H9 (cell line): ENCODE results near the gene SIGMAR1. TPM values are rescaled to one million over a fixed set of nuclear protein-coding genes. Genes with fewer than 3 reads are reported as not detected.

Source experiments
- DNase-seq: peaks from one replicate; pipeline ENCODE4 v3.0.0-alpha.2; 2017
- H2AFZ ChIP-seq: one replicate; pipeline ENCODE4 v1.6.1; 2013; ENCODE audit warnings: mild to moderate bottlenecking, low read length, control low read depth, moderate library complexity
- H2AK5ac ChIP-seq: 2 replicates; pipeline ENCODE4 v1.6.1; 2013; ENCODE audit warnings: low read length, control low read depth, mixed read lengths; ENCODE audit not compliant: insufficient read length
- H2BK120ac ChIP-seq: one replicate; pipeline ENCODE4 v1.6.1; 2013; ENCODE audit warnings: low read depth, mild to moderate bottlenecking, low read length, control low read depth, inconsistent platforms; ENCODE audit not compliant: poor library complexity, severe bottlenecking
- H2BK12ac ChIP-seq: 2 replicates; pipeline ENCODE4 v1.6.1; 2013; ENCODE audit warnings: low read length, control low read depth, mixed read lengths, low read depth; ENCODE audit not compliant: insufficient read length
- H2BK15ac ChIP-seq: 2 replicates; pipeline ENCODE4 v1.6.1; 2013; ENCODE audit warnings: low read depth, low read length, control low read depth
- H2BK20ac ChIP-seq: one replicate; pipeline ENCODE4 v1.6.1; 2013; ENCODE audit warnings: low read depth, mild to moderate bottlenecking, low read length, control low read depth, inconsistent platforms; ENCODE audit not compliant: poor library complexity, severe bottlenecking
- H2BK5ac ChIP-seq: 2 replicates; pipeline ENCODE4 v1.6.1; 2013; ENCODE audit warnings: low read length, control low read depth, mixed read lengths; ENCODE audit not compliant: insufficient read length
- H3K14ac ChIP-seq: 2 replicates; pipeline ENCODE4 v1.6.1; 2013; ENCODE audit warnings: low read length, control low read depth; ENCODE audit not compliant: insufficient read depth
- H3K18ac ChIP-seq: 2 replicates; pipeline ENCODE4 v1.6.1; 2013; ENCODE audit warnings: low read depth, mild to moderate bottlenecking, mixed read lengths, low read length, control low read depth; ENCODE audit not compliant: insufficient read length
- H3K23ac ChIP-seq: 2 replicates; pipeline ENCODE4 v1.6.1; 2013; ENCODE audit warnings: low read length, control low read depth, mixed read lengths, low read depth; ENCODE audit not compliant: insufficient read length
- H3K23me2 ChIP-seq: 2 replicates; pipeline ENCODE4 v1.6.1; 2013; ENCODE audit warnings: low read depth, mild to moderate bottlenecking, mixed read lengths, low read length, control low read depth; ENCODE audit not compliant: insufficient read length, poor library complexity, severe bottlenecking
- H3K27ac ChIP-seq: 2 replicates; pipeline ENCODE4 v1.5.1; 2013; ENCODE audit warnings: low read length, control low read depth, mixed read lengths, low read depth; ENCODE audit not compliant: insufficient read length
- H3K27me3 ChIP-seq: 2 replicates; pipeline ENCODE4 v1.6.1; 2013; ENCODE audit warnings: low read length, control low read depth, inconsistent platforms; ENCODE audit not compliant: insufficient read depth
- H3K4ac ChIP-seq: 2 replicates; pipeline ENCODE4 v1.6.1; 2013; ENCODE audit warnings: low read depth, mild to moderate bottlenecking, control low read depth, inconsistent platforms, low read length, moderate library complexity
- H3K4me1 ChIP-seq: 2 replicates; pipeline ENCODE4 v1.6.1; 2013; ENCODE audit warnings: low read length, control low read depth, inconsistent platforms; ENCODE audit not compliant: insufficient read depth
- H3K4me2 ChIP-seq: 2 replicates; pipeline ENCODE4 v1.6.1; 2013; ENCODE audit warnings: low read length, control low read depth, mixed read lengths; ENCODE audit not compliant: insufficient read length, insufficient read depth
- H3K56ac ChIP-seq: 2 replicates; pipeline ENCODE4 v1.6.1; 2013; ENCODE audit warnings: low read depth, mild to moderate bottlenecking, mixed read lengths, low read length, control low read depth; ENCODE audit not compliant: insufficient read length
- H3K79me1 ChIP-seq: 2 replicates; pipeline ENCODE4 v1.6.1; 2013; ENCODE audit warnings: low read depth, mild to moderate bottlenecking, moderate library complexity, low read length, control low read depth, inconsistent platforms; ENCODE audit not compliant: insufficient read depth, poor library complexity, severe bottlenecking
- H3K79me2 ChIP-seq: 2 replicates; pipeline ENCODE4 v1.6.1; 2013; ENCODE audit warnings: low read length, control low read depth, inconsistent platforms; ENCODE audit not compliant: insufficient read depth
- H3K9ac ChIP-seq: 2 replicates; pipeline ENCODE4 v1.6.1; 2013; ENCODE audit warnings: low read length, control low read depth, mixed read lengths; ENCODE audit not compliant: insufficient read length; ENCODE audit errors: extremely low read depth
- H3K9me3 ChIP-seq: one replicate; pipeline ENCODE4 v1.6.1; 2013; ENCODE audit warnings: low read depth, low read length, inconsistent platforms; ENCODE audit not compliant: control insufficient read depth
- H3T11ph ChIP-seq: one replicate; pipeline ENCODE4 v1.6.1; 2013; ENCODE audit warnings: mild to moderate bottlenecking, low read length, control low read depth, inconsistent platforms
- H4K20me1 ChIP-seq: one replicate; pipeline ENCODE4 v1.6.1; 2013; ENCODE audit not compliant: control insufficient read depth, insufficient read length, insufficient read depth
- H4K5ac ChIP-seq: 2 replicates; pipeline ENCODE4 v1.6.1; 2013; ENCODE audit warnings: low read depth, mild to moderate bottlenecking, mixed read lengths, low read length, control low read depth; ENCODE audit not compliant: insufficient read length
- H4K8ac ChIP-seq: replicated peaks from 2 replicates; pipeline ENCODE4 v1.6.1; 2013; ENCODE audit warnings: low read length, control low read depth, mixed read lengths, low read depth; ENCODE audit not compliant: insufficient read length
- H4K91ac ChIP-seq: 2 replicates; pipeline ENCODE4 v1.6.1; 2013; ENCODE audit warnings: low read depth, mild to moderate bottlenecking, moderate library complexity, mixed read lengths, low read length, control low read depth; ENCODE audit not compliant: insufficient read length
- H3K27ac Mint-ChIP-seq, 3 experiments: 2 replicates in 2 of 3; 3 replicates in 1 of 3; pipeline ENCODE4 v1.8.0; 2020 to 2021; ENCODE audit warnings: mixed read lengths in 3 of 3, mild to moderate bottlenecking in 1 of 3, moderate library complexity in 1 of 3
- H3K27me3 Mint-ChIP-seq: 2 replicates; pipeline ENCODE4 v1.8.0; 2021; ENCODE audit warnings: low read depth, mild to moderate bottlenecking, moderate library complexity, mixed read lengths
- H3K36me3 Mint-ChIP-seq, 3 experiments: 2 replicates in 2 of 3; 3 replicates in 1 of 3; pipeline ENCODE4 v1.8.0; 2020 to 2021; ENCODE audit warnings: low read depth in 3 of 3, mixed read lengths in 3 of 3; ENCODE audit not compliant: insufficient read depth in 1 of 3
- H3K4me1 Mint-ChIP-seq, 2 experiments: 2 replicates each; pipeline ENCODE4 v1.8.0; 2020; ENCODE audit warnings: mixed read lengths in 2 of 2
- H3K4me3 Mint-ChIP-seq, 2 experiments: 2 replicates in 1 of 2; 3 replicates in 1 of 2; pipeline ENCODE4 v1.8.0; 2020 to 2021; ENCODE audit warnings: mild to moderate bottlenecking in 2 of 2, mixed read lengths in 2 of 2, moderate library complexity in 1 of 2
- H3K9me3 Mint-ChIP-seq, 2 experiments: 2 replicates in 1 of 2; 3 replicates in 1 of 2; pipeline ENCODE4 v1.8.0; 2020; ENCODE audit warnings: mild to moderate bottlenecking in 2 of 2, mixed read lengths in 2 of 2, moderate library complexity in 1 of 2
- WGBS: extraction: QIAGEN DNeasy Blood & Tissue Kit; methylation state at CpG from one replicate; pipeline ENCODE4 v1.1.7; 2013; ENCODE audit warnings: missing lambda C conversion rate, low lambda C conversion rate, mixed read lengths; ENCODE audit not compliant: insufficient read length; ENCODE audit errors: extremely low coverage; 5-methylcytosine and 5-hydroxymethylcytosine counted together
- total RNA-seq: library from RNA; stranded (reverse); gene quantifications from 2 replicates; pipeline ENCODE4 v1.2.1, GENCODE V29; 2021
- TF ChIP-seq, protein P1 (sequence below): fragments of 200-600 bp; sonication (generic); conservative IDR thresholded peaks from 3 replicates; pipeline ENCODE4 v1.8.0; 2021; ENCODE audit warnings: antibody characterized with exemption, mild to moderate bottlenecking

Gene SIGMAR1
- total RNA-seq, 1 experiment from 2014 or later, result 68.3 TPM

DNA sequence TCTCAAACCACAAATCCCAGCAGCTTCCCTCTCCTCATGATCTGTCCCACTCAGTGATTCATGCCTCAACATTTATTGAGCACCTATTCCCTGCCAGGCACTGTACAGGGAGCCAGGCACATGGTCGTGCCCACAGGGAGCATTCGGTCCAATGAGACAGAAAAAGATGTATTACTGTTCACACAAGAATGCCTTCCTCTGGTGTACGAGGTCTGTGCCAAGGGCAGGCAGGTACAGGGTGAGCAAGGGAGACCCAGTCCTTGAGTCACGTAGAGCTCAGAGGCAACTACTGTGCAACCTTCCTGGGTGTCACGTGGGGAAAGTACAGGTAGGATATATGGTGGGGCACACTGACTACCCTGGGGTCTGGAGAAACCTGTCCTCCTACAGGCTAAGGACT is 52.6 kb downstream of the SIGMAR1 start:
- Histone ChIP-seq H2BK15ac (no peak overlapping the region), H2BK120ac (no peak overlapping the region), H3K9me3 (no peaks in the 10 kb centered on the region), H3K9ac (no peak overlapping the region), H3K79me2 (no peaks in the 10 kb centered on the region), H3K18ac (no peak overlapping the region), H3K14ac (no peak overlapping the region; the same call in 1 of the 2 replicates), H4K20me1 (peaks cover 3% of the 10 kb centered on the region), H3K27me3 (peaks cover 57% of the 10 kb centered on the region), H2AFZ (no peak overlapping the region), H3K27ac (no peak overlapping the region), H4K8ac (no peak overlapping the region), H3K4me2 (no peak overlapping the region), H2AK5ac (no peak overlapping the region), H2BK12ac (no peak overlapping the region), H2BK20ac (no peak overlapping the region), H3K79me1 (no peaks in the 10 kb centered on the region), H2BK5ac (no peak overlapping the region), H3K4me1 (peaks cover 8% of the 10 kb centered on the region; the same call in 1 of the 2 replicates), H4K91ac (no peak overlapping the region), H3T11ph (no peak overlapping the region), H4K5ac (no peak overlapping the region), H3K23ac (no peak overlapping the region), H3K56ac (no peak overlapping the region), H3K23me2 (peaks cover 13% of the 10 kb centered on the region), H3K4ac (no peak overlapping the region)
- Mint-ChIP-seq H3K27me3 (peaks cover 100% of the 10 kb centered on the region), H3K4me3 (no peak overlapping the region), H3K4me1 (peaks cover 33 to 38% of the 10 kb centered on the region in 2 experiments), H3K27ac (no peak overlapping the region; a peak in 1 of 7 replicates), H3K9me3 (peaks cover 0 to 3% of the 10 kb centered on the region in 2 experiments; a peak in 1 of 5 replicates), H3K36me3 (no peaks in the 10 kb centered on the region)
- TF ChIP-seq, protein P1, sequence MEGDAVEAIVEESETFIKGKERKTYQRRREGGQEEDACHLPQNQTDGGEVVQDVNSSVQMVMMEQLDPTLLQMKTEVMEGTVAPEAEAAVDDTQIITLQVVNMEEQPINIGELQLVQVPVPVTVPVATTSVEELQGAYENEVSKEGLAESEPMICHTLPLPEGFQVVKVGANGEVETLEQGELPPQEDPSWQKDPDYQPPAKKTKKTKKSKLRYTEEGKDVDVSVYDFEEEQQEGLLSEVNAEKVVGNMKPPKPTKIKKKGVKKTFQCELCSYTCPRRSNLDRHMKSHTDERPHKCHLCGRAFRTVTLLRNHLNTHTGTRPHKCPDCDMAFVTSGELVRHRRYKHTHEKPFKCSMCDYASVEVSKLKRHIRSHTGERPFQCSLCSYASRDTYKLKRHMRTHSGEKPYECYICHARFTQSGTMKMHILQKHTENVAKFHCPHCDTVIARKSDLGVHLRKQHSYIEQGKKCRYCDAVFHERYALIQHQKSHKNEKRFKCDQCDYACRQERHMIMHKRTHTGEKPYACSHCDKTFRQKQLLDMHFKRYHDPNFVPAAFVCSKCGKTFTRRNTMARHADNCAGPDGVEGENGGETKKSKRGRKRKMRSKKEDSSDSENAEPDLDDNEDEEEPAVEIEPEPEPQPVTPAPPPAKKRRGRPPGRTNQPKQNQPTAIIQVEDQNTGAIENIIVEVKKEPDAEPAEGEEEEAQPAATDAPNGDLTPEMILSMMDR, result no peak
- DNase-seq, result no peak
- whole genome bisulfite sequencing, result no CpG with 5 or more reads among the region's 5 CpGs

Other genes with a start within 250 kb of the SIGMAR1 start
- 16.7 and 17.5 TPM in 2 replicates for gene FAM219A, start 179.2 kb downstream of the SIGMAR1 start, total RNA-seq
- gene DNAI1, start 179.0 kb downstream of the SIGMAR1 start, total RNA-seq, result 0.22 and 0.83 TPM in 2 replicates
- gene ENHO, start 114.8 kb downstream of the SIGMAR1 start, total RNA-seq, result 11.3 and 14.5 TPM in 2 replicates
- gene CNTFR, start 48.1 kb downstream of the SIGMAR1 start, total RNA-seq, result 0.55 and 1.3 TPM in 2 replicates
- gene RPP25L, start 25.7 kb downstream of the SIGMAR1 start, total RNA-seq, result 16.4 and 17.2 TPM in 2 replicates
- 35.2 and 40.0 TPM in 2 replicates for gene DCTN3, start 17.3 kb downstream of the SIGMAR1 start, total RNA-seq
- not detected in 2 replicates for gene ARID3C, start 8.7 kb downstream of the SIGMAR1 start, total RNA-seq
- 39.2 and 41.5 TPM in 2 replicates for gene GALT, start 8.9 kb upstream of the SIGMAR1 start, total RNA-seq
- gene IL11RA, start 14.4 kb upstream of the SIGMAR1 start, total RNA-seq, result 8.7 and 8.9 TPM in 2 replicates
- gene CCL27, start 24.9 kb upstream of the SIGMAR1 start, total RNA-seq, result 0.28 and 1.0 TPM in 2 replicates
- gene CCL19, start 53.5 kb upstream of the SIGMAR1 start, total RNA-seq, result not detected in 2 replicates
- gene CCL21, start 72.3 kb upstream of the SIGMAR1 start, total RNA-seq, result not detected in 2 replicates